Activated T-cell treated with anti-CD3 and anti-CD28 coated beads for 4 hours (primary cell): ENCODE results near the gene AQR.
"Not testable (repeated sequence)": the region's sequence is repeated elsewhere in the genome, so short reads cannot be mapped to it uniquely, and the experiment has no call there.

Experiments used
- DNase-seq: peaks from one replicate; pipeline ENCODE4 v3.0.0-alpha.2; 2020

The AQR gene

DNA sequence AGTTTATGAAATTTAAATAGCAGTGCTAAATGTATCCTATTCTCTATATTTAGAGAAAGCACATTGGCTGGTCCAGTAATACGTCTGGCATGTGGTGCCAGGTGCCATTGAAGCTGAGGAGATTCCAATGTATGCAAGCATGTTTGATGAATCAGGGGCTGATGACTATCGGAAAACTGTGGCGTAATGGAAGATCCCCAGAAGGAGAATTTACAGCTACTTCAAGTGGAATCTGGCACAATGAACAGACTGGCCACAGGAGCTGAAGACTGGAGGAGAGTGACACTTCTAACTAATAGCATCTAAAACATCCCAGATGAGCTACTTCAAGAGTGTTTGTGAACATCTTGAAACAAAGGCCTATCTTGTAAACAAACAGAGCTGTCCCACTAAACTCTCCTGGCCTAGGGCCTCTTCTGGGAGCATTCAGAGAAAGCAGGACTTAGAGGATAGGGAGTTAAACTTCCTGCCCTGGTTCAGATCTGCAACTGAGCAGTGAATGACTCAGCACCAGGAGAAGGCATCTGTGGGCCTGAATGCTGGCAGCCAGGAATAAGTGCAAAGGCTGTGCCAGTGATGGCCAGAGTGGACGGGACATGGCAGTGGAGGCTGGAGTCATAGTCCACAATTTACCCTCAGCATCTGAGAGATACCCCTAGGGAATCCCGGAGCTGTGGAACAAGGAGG lies 159.0 kb downstream of the AQR start:
- no peak for DNase-seq

- DNase-seq, result no peak
Measured at GRCh38 chr15:34809186-34809585, 160.4 kb downstream of the AQR start.

- DNase-seq, result no peak
Measured at GRCh38 chr15:34808016-34808415, 161.5 kb downstream of the AQR start.

DNA sequence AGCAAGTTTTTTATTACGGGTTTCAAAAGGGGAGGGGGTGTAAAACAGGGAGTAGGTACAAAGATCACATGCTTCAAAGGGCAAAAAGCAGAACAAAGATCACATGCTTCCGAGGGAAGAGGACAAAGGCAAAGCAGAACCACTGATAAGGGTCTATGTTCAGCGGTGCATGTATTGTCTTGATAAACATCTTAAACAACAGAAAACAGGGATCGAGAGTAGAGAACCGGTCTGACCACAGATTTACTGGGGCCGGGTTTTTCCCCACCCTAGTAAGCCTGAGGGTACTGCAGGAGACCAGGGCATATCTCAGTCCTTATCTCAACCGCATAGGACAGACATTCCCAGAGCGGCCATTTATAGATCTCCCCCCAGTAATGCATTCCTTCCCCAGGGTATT lies 162.3 kb downstream of the AQR start:
- not testable (repeated sequence) for DNase-seq

- no peak for DNase-seq
Measured at GRCh38 chr15:34804776-34805175, 164.8 kb downstream of the AQR start.

- DNase-seq, result no peak
Measured at GRCh38 chr15:34804113-34804512, 165.4 kb downstream of the AQR start.

DNA sequence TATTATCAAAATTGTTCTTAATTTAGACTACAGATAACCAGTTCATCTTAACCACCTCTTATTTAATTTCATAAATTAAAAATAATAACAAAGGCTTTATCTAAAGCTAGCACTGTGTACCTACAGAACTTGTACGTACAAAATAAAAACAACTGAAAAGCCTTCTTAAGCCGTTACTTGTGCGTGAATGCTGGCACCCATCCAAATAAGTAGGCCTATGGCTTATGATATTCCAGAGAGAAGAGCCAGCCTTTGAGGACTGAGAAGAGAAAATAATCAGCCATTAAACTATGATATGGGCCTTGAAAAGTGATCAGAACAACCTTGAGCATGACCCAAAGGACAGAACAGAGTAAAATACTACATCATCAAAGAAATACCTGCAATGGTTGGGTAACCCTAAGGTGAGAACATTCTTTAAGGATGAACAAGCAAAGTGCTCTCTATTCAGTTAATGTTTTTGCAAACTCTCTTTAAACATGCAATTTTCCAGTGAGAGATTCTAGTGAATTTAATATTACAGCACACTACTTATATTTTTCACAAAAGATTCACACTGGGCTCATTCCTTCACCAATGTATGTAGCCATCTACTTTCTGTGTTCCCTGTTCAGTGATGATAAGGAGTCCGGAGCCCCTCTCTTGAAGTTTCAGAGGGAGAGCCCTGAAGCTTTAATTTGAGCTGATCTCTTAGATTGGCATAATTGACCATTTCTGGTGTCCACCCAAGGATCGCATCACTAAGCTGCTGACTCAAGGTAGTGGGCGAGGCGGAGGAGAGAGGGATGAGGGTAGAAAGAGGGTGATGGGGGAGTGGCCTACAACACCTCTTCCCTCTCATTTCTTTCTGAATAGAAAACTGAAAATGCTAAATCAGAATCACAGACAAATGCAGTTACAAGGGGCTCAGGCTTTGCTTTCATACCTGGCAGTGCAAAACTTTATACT lies 166.5 kb downstream of the AQR start:
- no peak for DNase-seq

- no peak for DNase-seq
Measured at GRCh38 chr15:34802371-34802770, 167.2 kb downstream of the AQR start.
